ENCODE data around the gene EEF1AKMT2. TPM values are rescaled to one million over a fixed set of nuclear protein-coding genes. Genes with fewer than 3 reads are reported as not detected.

The EEF1AKMT2 gene
- total RNA-seq, 6 experiments from 2014 or later = 5.3 to 7.9 (median 7.4) TPM

GRCh38 chr10:124732931-124733570, 58.6 kb downstream of the EEF1AKMT2 start:
- WGBS (ENCODE audit: insufficient coverage, low coverage, low lambda C conversion rate, missing lambda C conversion rate) = 75% methylated on average over 12 of the region's 14 CpGs
- Histone ChIP-seq H3K27me3 (no peaks in the 10 kb centered on the region), H3K4me1 (peaks cover 0 to 36% (median 18%) of the 10 kb centered on the region in 4 donors), H3K27ac (no peak overlapping the region), H3K36me3 (no peaks in the 10 kb centered on the region), H3K4me3 (no peak overlapping the region), H3K9me3 (no peaks in the 10 kb centered on the region)
- no peak for TF ChIP-seq CTCF (IDR thresholded peaks at IDR 0.05)
- no peak for ATAC-seq
- intact Hi-C loops (cut with DNase I) = loop anchor here in 1 of 2 donors (10.0 kb wide), 1 partner anchor 108 kb away; no protein-coding TSS in a partner anchor
- DNase-seq = no peak

- TF ChIP-seq POLR2A (IDR thresholded peaks at IDR 0.05) = no peak
- no peak for TF ChIP-seq CTCF (IDR thresholded peaks at IDR 0.05)
- no peaks in the 10 kb centered on the region for H3K36me3 ChIP-seq
- ATAC-seq = no peak
- intact Hi-C loops (cut with DNase I) = loop anchor here in 1 of 2 donors (10.0 kb wide), 1 partner anchor 107 kb away; no protein-coding TSS in a partner anchor
- no peaks in the 10 kb centered on the region for H3K27me3 ChIP-seq
- no peak overlapping the region for H3K4me3 ChIP-seq
- H3K9me3 ChIP-seq = no peaks in the 10 kb centered on the region
- peak in 1 of 3 donors; percentile 25 for DNase-seq
- WGBS (ENCODE audit: insufficient coverage, low coverage, low lambda C conversion rate, missing lambda C conversion rate) = 86% methylated on average over 9 of the region's 9 CpGs
- no peak overlapping the region for H3K27ac ChIP-seq
- peaks cover 0 to 29% (median 6%) of the 10 kb centered on the region in 4 donors for H3K4me1 ChIP-seq
Measured at GRCh38 chr10:124731551-124731950, 60.1 kb downstream of the EEF1AKMT2 start.

- TF ChIP-seq CTCF (IDR thresholded peaks at IDR 0.05) (no peak), POLR2A (IDR thresholded peaks at IDR 0.05) (no peak)
- peaks cover 0 to 22% (median under 1%) of the 10 kb centered on the region in 4 donors for H3K4me1 ChIP-seq
- no peaks in the 10 kb centered on the region for H3K36me3 ChIP-seq
- 55% methylated on average over 2 of the region's 3 CpGs for WGBS (ENCODE audit: insufficient coverage, low coverage, low lambda C conversion rate, missing lambda C conversion rate)
- H3K27ac ChIP-seq = no peak overlapping the region
- no peak for ATAC-seq
- no peak for DNase-seq
- no peaks in the 10 kb centered on the region for H3K27me3 ChIP-seq
- no peaks in the 10 kb centered on the region for H3K9me3 ChIP-seq
- H3K4me3 ChIP-seq = no peak overlapping the region
- intact Hi-C loops (cut with DNase I) = loop anchor here in 1 of 2 donors (10.0 kb wide), 1 partner anchor 106 kb away; no protein-coding TSS in a partner anchor
Measured at GRCh38 chr10:124730790-124731189, 60.9 kb downstream of the EEF1AKMT2 start.

GRCh38 chr10:124728830-124729661, 62.6 kb downstream of the EEF1AKMT2 start:
- Histone ChIP-seq H3K4me1 (peaks cover 0 to 17% (median 0%) of the 10 kb centered on the region in 4 donors), H3K27ac (peak overlapping the region; percentile 21 to 50 (median 22)), H3K4me3 (no peak overlapping the region), H3K36me3 (no peaks in the 10 kb centered on the region), H3K27me3 (no peaks in the 10 kb centered on the region), H3K9me3 (no peaks in the 10 kb centered on the region)
- intact Hi-C loops (cut with DNase I) = no loop called here
- ATAC-seq (peak in 3 of 4 donors; percentile 31 to 49 (median 44)), DNase-seq (peak in 1 of 3 donors; percentile 43)
- TF ChIP-seq POLR2A (IDR thresholded peaks at IDR 0.05) (no peak), CTCF (IDR thresholded peaks at IDR 0.05) (no peak)
- WGBS (ENCODE audit: insufficient coverage, low coverage, low lambda C conversion rate, missing lambda C conversion rate) = 51% methylated on average over 6 of the region's 8 CpGs

Data from right lobe of liver (tissue), 6 donors.